GM19193 (cell line): ENCODE measurements around the gene PARD3.

Experiments used
- POLR2A ChIP-seq: IDR thresholded peaks from 4 replicates; pipeline ENCODE4 v1.6.1; 2011; ENCODE audit not compliant: insufficient read depth, insufficient read length; ENCODE audit errors: extremely low read depth

The PARD3 gene

GRCh38 chr10:34106356-34106885 is 708.7 kb downstream of the PARD3 start:
- no peak for TF ChIP-seq POLR2A

GRCh38 chr10:34104829-34105572 is 710.1 kb downstream of the PARD3 start:
- TF ChIP-seq POLR2A: no peak

GRCh38 chr10:34102893-34103506 is 712.1 kb downstream of the PARD3 start:
- TF ChIP-seq POLR2A: no peak

- no peak for TF ChIP-seq POLR2A
Measured at GRCh38 chr10:34102237-34102673, 712.8 kb downstream of the PARD3 start.

GRCh38 chr10:34101001-34101400 is 714.1 kb downstream of the PARD3 start:
- no peak for TF ChIP-seq POLR2A

GRCh38 chr10:34098821-34099567 is 716.1 kb downstream of the PARD3 start:
- no peak for TF ChIP-seq POLR2A

GRCh38 chr10:34097682-34098081 is 717.4 kb downstream of the PARD3 start:
- no peak for TF ChIP-seq POLR2A

GRCh38 chr10:34094961-34095360 is 720.1 kb downstream of the PARD3 start:
- no peak for TF ChIP-seq POLR2A

GRCh38 chr10:34094146-34094696 is 720.9 kb downstream of the PARD3 start:
- TF ChIP-seq POLR2A: no peak

- TF ChIP-seq POLR2A: no peak
Measured at GRCh38 chr10:34092891-34093290, 722.2 kb downstream of the PARD3 start.

GRCh38 chr10:34091635-34092195 is 723.4 kb downstream of the PARD3 start:
- TF ChIP-seq POLR2A: no peak

GRCh38 chr10:34089253-34089652 is 725.8 kb downstream of the PARD3 start:
- TF ChIP-seq POLR2A: no peak

GRCh38 chr10:34088208-34088794 is 726.8 kb downstream of the PARD3 start:
- TF ChIP-seq POLR2A: no peak

GRCh38 chr10:34087095-34087418 is 728.0 kb downstream of the PARD3 start:
- no peak for TF ChIP-seq POLR2A
